Mucosa of rectum (tissue), 2 donors: ENCODE measurements around the gene MT1M.

Source experiments
- H3K27ac ChIP-seq, 2 donors: one replicate each; pipeline ENCODE4 v1.7.0; 2013; ENCODE audit warnings: inconsistent platforms in 2 of 2, low read depth in 2 of 2, low read length in 2 of 2
- H3K27me3 ChIP-seq, 2 donors: one replicate each; pipeline ENCODE4 v1.7.0; 2013; ENCODE audit warnings: low read length in 2 of 2; ENCODE audit not compliant: control insufficient read depth in 2 of 2, insufficient read depth in 2 of 2
- H3K36me3 ChIP-seq, 2 donors: one replicate each; pipeline ENCODE4 v1.7.0; 2013; ENCODE audit warnings: low read length in 2 of 2; ENCODE audit not compliant: control insufficient read depth in 2 of 2, insufficient read depth in 2 of 2
- H3K4me1 ChIP-seq, 2 donors: one replicate each; pipeline ENCODE4 v1.7.0; 2013; ENCODE audit warnings: low read length in 2 of 2, mild to moderate bottlenecking in 1 of 2; ENCODE audit not compliant: control insufficient read depth in 2 of 2, insufficient read depth in 2 of 2
- H3K4me3 ChIP-seq, 2 donors: one replicate each; pipeline ENCODE4 v1.7.0; 2013; ENCODE audit warnings: low read length in 2 of 2
- H3K9ac ChIP-seq, 2 donors: one replicate each; pipeline ENCODE4 v1.7.0; 2013; ENCODE audit warnings: low read length in 2 of 2, low read depth in 1 of 2, mild to moderate bottlenecking in 1 of 2
- H3K9me3 ChIP-seq, 2 donors: one replicate each; pipeline ENCODE4 v1.7.0; 2013; ENCODE audit warnings: low read length in 2 of 2; ENCODE audit not compliant: control insufficient read depth in 2 of 2
- donor health status: healthy.
- donor health status: Normal muscosa, but diverticular disease.

MT1M gene

DNA sequence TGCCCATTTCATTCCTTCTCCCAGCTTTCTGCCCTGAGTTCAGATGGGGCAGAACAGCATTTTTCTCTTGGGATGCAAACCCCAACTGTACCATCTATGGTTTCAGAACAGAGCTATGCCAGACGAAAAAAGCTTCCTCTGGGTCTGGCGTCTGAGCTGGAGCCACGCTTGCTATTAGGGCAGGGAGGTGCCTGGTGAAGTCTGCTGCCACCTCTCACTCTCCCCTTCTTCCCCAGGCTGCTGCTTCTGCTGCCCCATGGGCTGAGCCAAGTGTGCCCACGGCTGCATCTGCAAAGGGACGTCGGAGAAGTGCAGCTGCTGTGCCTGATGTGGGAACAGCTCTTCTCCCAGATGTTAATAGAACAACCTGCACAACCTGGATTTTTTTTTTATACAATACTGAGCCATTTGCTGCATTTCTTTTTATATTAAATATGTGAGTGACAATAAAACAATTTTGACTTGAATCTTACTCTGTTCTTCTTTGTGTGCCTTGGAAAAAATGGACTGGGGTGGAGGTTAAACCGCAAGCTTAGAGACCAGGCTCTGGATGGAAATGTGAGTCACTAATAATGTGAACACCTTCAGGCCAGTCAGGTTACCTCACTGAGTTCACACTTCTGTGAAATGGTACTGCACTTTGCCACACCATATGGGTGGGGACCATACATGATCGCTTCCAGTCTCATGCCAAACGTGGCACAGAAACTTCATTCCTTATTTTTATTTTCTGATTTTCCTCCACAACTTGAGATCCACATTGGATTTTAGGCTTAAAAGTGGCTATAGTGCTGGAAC, 4.4 kb downstream of the MT1M start:
- Histone ChIP-seq H3K9ac (no peak overlapping the region), H3K4me1 (peaks cover 15 to 18% of the 10 kb centered on the region in 2 donors), H3K36me3 (no peaks in the 10 kb centered on the region), H3K4me3 (no peak overlapping the region), H3K27me3 (peaks cover 29 to 38% of the 10 kb centered on the region in 2 donors), H3K9me3 (no peaks in the 10 kb centered on the region), H3K27ac (no peak overlapping the region)

DNA sequence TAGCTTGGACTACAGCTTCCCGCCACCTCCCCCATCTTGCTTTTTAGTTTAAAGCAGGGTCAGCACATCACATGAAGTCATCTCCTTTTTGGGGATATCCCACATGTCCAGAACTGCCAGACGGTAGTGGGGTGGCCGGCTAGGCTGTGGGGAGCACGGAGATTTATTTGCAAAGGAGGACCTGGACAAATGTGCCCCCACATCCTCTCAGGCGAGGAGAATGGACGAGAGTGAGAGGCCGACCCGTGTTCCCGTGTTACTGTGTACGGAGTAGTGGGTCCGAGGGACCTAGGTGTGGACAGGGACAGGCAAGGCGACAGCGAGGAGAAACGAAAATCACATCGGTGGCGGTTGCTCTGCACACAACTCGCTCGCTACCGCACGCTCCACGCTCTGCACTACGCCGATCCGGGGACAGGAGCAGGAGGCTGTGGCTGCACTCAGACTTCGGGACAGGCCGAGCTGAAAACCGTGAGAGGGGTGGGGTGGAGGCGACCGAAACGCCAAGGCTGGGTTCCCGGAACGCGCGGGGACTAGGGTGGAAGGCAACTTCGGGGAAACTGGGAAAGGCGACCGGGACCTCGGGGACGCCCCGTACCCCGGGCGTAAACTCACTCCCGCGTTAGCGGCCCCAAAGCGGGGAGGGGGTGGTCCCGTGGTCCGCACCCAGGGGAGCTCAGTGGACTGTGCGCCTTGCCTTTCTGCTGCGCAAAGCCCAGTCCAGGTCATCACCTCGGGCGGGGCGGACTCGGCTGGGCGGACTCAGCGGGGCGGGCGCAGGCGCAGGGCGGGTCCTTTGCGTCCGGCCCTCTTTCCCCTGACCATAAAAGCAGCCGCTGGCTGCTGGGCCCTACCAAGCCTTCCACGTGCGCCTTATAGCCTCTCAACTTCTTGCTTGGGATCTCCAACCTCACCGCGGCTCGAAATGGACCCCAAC, 5.6 kb downstream of the MT1M start, which contains the start of gene MT1A:
TSS of gene MT1A (plus strand) at position 853 of the 937 bp plus-strand sequence. CDS start at position 926, 73 bp downstream.
- Histone ChIP-seq H3K4me1 (peaks cover 18% of the 10 kb centered on the region in 2 donors), H3K27me3 (peaks cover 23 to 36% of the 10 kb centered on the region in 2 donors), H3K36me3 (no peaks in the 10 kb centered on the region), H3K27ac (peak within 1 kb of the TSS in 1 of 2 donors; percentile 44), H3K4me3 (peak within 1 kb of the TSS; percentile 67 to 77), H3K9ac (peak within 1 kb of the TSS; percentile 54 to 83), H3K9me3 (no peaks in the 10 kb centered on the region)

DNA sequence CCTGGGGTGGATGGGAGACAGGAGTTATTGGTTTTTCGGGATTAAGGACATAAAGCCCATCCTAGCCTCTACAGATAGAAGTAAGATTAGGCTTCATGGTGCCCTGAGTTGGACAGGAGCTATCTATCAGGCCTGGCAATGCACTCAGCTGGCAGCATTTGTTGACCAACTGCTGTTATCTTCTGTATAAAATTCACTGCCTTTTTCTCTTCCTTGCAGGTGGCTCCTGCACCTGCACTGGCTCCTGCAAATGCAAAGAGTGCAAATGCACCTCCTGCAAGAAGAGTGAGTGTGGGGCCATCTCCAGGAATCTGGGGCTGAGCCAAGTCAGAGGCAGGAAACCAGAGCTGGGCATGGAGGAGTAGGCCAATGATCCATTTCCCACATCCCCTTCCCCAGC, 6.6 kb downstream of the MT1M start:
- Histone ChIP-seq H3K9me3 (no peaks in the 10 kb centered on the region), H3K9ac (peak overlapping the region in 1 of 2 donors; percentile 33), H3K36me3 (no peaks in the 10 kb centered on the region), H3K4me3 (no peak overlapping the region), H3K27ac (peak overlapping the region in 1 of 2 donors; percentile 40), H3K4me1 (peaks cover 23 to 25% of the 10 kb centered on the region in 2 donors), H3K27me3 (peaks cover 22 to 32% of the 10 kb centered on the region in 2 donors)

- Histone ChIP-seq H3K4me3 (no peak overlapping the region), H3K9ac (no peak overlapping the region), H3K4me1 (peaks cover 24 to 25% of the 10 kb centered on the region in 2 donors), H3K9me3 (no peaks in the 10 kb centered on the region), H3K36me3 (no peaks in the 10 kb centered on the region), H3K27me3 (peaks cover 18 to 27% of the 10 kb centered on the region in 2 donors), H3K27ac (no peak overlapping the region)
Observed at GRCh38 chr16:56640076-56640475, 7.6 kb downstream of the MT1M start.

DNA sequence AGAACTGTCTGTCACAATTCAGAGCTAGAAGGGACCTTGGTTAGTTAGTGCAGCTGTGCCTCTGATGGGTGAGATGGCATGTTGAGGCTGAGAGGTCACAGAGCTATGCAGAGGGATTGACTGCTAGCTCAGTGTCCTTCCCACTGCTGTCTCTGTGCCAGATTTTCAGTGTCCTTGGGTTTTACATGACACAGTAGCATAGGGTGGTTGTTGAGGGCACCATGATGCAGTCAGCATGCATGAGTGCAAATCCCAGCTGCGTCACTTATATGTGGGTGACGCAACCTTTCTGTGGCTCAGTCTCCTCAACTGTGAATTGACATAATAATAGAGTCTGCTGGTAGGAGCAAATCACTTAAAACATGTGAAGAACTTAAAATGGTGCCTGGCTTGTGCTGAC, 8.7 kb downstream of the MT1M start:
- Histone ChIP-seq H3K4me1 (peaks cover 24 to 25% of the 10 kb centered on the region in 2 donors), H3K9me3 (no peaks in the 10 kb centered on the region), H3K9ac (no peak overlapping the region), H3K27me3 (peaks cover 15 to 22% of the 10 kb centered on the region in 2 donors), H3K27ac (no peak overlapping the region), H3K4me3 (no peak overlapping the region), H3K36me3 (no peaks in the 10 kb centered on the region)

GRCh38 chr16:56643080-56643778, 10.8 kb downstream of the MT1M start:
- H3K9ac ChIP-seq: peak overlapping the region; percentile 72
- peak overlapping the region; percentile 57 to 63 for H3K4me3 ChIP-seq
- H3K27me3 ChIP-seq: peaks cover 3 to 16% of the 10 kb centered on the region in 2 donors
- peaks cover 26 to 33% of the 10 kb centered on the region in 2 donors for H3K4me1 ChIP-seq
- H3K36me3 ChIP-seq: no peaks in the 10 kb centered on the region
- H3K27ac ChIP-seq: peak overlapping the region; percentile 6 to 49
- no peaks in the 10 kb centered on the region for H3K9me3 ChIP-seq

- Histone ChIP-seq H3K4me3 (peak overlapping the region in 1 of 2 donors; percentile 57), H3K9ac (peak overlapping the region; percentile 72), H3K27ac (peak overlapping the region; percentile 4 to 32), H3K9me3 (no peaks in the 10 kb centered on the region), H3K4me1 (peaks cover 26 to 33% of the 10 kb centered on the region in 2 donors), H3K27me3 (peaks cover 3 to 16% of the 10 kb centered on the region in 2 donors), H3K36me3 (no peaks in the 10 kb centered on the region)
Observed at GRCh38 chr16:56643833-56644232, 11.4 kb downstream of the MT1M start.

GRCh38 chr16:56645311-56645710, 12.9 kb downstream of the MT1M start:
- Histone ChIP-seq H3K27ac (no peak overlapping the region), H3K9ac (no peak overlapping the region), H3K4me3 (no peak overlapping the region), H3K9me3 (no peaks in the 10 kb centered on the region), H3K27me3 (peaks cover 0 to 16% of the 10 kb centered on the region in 2 donors), H3K4me1 (peaks cover 32 to 35% of the 10 kb centered on the region in 2 donors), H3K36me3 (no peaks in the 10 kb centered on the region)

DNA sequence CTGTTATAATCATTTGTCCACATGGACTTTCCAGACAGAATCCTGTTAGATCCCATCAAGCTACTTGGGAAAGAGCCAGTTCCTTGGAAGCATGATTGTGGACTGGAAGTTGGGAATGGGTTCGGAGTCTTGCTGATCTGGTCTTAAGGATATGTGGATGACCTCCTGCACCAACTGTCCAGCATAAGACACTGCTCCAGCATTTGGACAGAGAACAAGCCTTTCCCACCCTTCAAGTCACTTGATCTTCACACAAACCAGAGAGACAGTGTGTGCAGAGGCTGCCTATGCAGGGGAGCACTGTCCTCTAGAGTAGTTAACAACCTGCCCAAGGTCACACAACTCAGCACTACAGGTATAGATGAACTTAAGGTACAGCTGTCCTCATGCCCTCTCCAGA, 13.4 kb downstream of the MT1M start:
- H3K27me3 ChIP-seq: peaks cover 0 to 16% of the 10 kb centered on the region in 2 donors
- H3K4me3 ChIP-seq: no peak overlapping the region
- no peak overlapping the region for H3K27ac ChIP-seq
- no peak overlapping the region for H3K9ac ChIP-seq
- H3K9me3 ChIP-seq: no peaks in the 10 kb centered on the region
- peaks cover 32 to 35% of the 10 kb centered on the region in 2 donors for H3K4me1 ChIP-seq
- H3K36me3 ChIP-seq: no peaks in the 10 kb centered on the region
